BLaER1 treated with 17β-estradiol and CSF1 and Interleukin-3, amounts not matched to agents 10 nM and 100 nM (cell line): ENCODE measurements around the gene BATF3.
"Not testable (repeated sequence)": the region's sequence is repeated elsewhere in the genome, so short reads cannot be mapped to it uniquely, and the experiment has no call there.

ENCODE experiments used
- H3K27ac ChIP-seq, 11 experiments: shearing (Covaris generic); formaldehyde crosslinking; 2 replicates each; pipeline ENCODE4 v1.8.1; 2022
- H3K27me3 ChIP-seq, 11 experiments: shearing (Covaris generic); formaldehyde crosslinking; 2 replicates each; pipeline ENCODE4 v1.8.1; 2022
- H3K36me3 ChIP-seq, 11 experiments: shearing (Covaris generic); formaldehyde crosslinking; 2 replicates each; pipeline ENCODE4 v1.8.1; 2022
- H3K4me1 ChIP-seq, 10 experiments: shearing (Covaris generic); formaldehyde crosslinking; 2 replicates each; pipeline ENCODE4 v1.8.1; 2022
- H3K4me2 ChIP-seq, 11 experiments: shearing (Covaris generic); formaldehyde crosslinking; 2 replicates each; pipeline ENCODE4 v1.8.1; 2022
- H3K4me3 ChIP-seq, 10 experiments: shearing (Covaris generic); formaldehyde crosslinking; 2 replicates each; pipeline ENCODE4 v1.8.1; 2022
- H3K9ac ChIP-seq, 11 experiments: shearing (Covaris generic); formaldehyde crosslinking; 2 replicates each; pipeline ENCODE4 v1.8.1; 2022
- H3K9me3 ChIP-seq, 11 experiments: shearing (Covaris generic); formaldehyde crosslinking; replicated peaks in 1 of 11; 2 replicates each; pipeline ENCODE4 v1.8.1; 2022
- H4K20me1 ChIP-seq, 11 experiments: shearing (Covaris generic); formaldehyde crosslinking; 2 replicates each; pipeline ENCODE4 v1.8.1; 2022
- Cebpa-rat ChIP-seq, 11 experiments: shearing (Covaris generic); IDR thresholded peaks; 2 replicates each; pipeline ENCODE4 v1.8.1; 2022

The BATF3 gene

GRCh38 chr1:212727386-212728181 lies 27.9 kb upstream of the BATF3 start:
- Histone ChIP-seq H3K4me2 (no peak overlapping the region), H3K36me3 (peaks cover 3 to 22% (median 10%) of the 10 kb centered on the region in 11 experiments; a peak in 11 of 22 replicates), H3K4me3 (no peak overlapping the region), H3K27ac (no peak overlapping the region), H3K27me3 (no peaks in the 10 kb centered on the region), H3K9ac (no peak overlapping the region), H3K9me3 (peaks cover 19 to 39% (median 32%) of the 10 kb centered on the region in 11 experiments; a peak in 21 of 22 replicates), H3K4me1 (peaks cover 0 to 11% (median 5%) of the 10 kb centered on the region in 10 experiments; a peak in 11 of 20 replicates), H4K20me1 (no peaks in the 10 kb centered on the region)
- TF ChIP-seq Cebpa-rat (IDR thresholded peaks at IDR 0.05), result no peak

- H3K27ac ChIP-seq, H4K20me1 ChIP-seq, H3K9ac ChIP-seq, H3K4me2 ChIP-seq, H3K27me3 ChIP-seq, H3K4me3 ChIP-seq: not testable (repeated sequence)
- peaks cover 0 to 29% (median 17%) of the 10 kb centered on the region in 10 experiments; a peak in 13 of 20 replicates for H3K4me1 ChIP-seq
- H3K9me3 ChIP-seq, result peaks cover 21 to 41% (median 36%) of the 10 kb centered on the region in 11 experiments; a peak in 21 of 22 replicates
- peaks cover 0 to 13% (median 10%) of the 10 kb centered on the region in 11 experiments; a peak in 10 of 22 replicates for H3K36me3 ChIP-seq
Measured at GRCh38 chr1:212724679-212725078, 25.0 kb upstream of the BATF3 start.

GRCh38 chr1:212722270-212722957 lies 22.8 kb upstream of the BATF3 start:
- no peaks in the 10 kb centered on the region for H3K27me3 ChIP-seq
- H3K36me3 ChIP-seq, result peaks cover 0 to 13% (median 10%) of the 10 kb centered on the region in 11 experiments; a peak in 10 of 22 replicates
- no peak overlapping the region for H3K4me3 ChIP-seq
- TF ChIP-seq Cebpa-rat (IDR thresholded peaks at IDR 0.05), result no peak
- H3K27ac ChIP-seq, result no peak overlapping the region; a peak in 1 of 22 replicates
- peaks cover 0 to 29% (median 17%) of the 10 kb centered on the region in 10 experiments; a peak in 13 of 20 replicates for H3K4me1 ChIP-seq
- H3K9ac ChIP-seq, result no peak overlapping the region
- H3K4me2 ChIP-seq, result peak overlapping the region in 5 of 11 experiments; percentile 29 to 80 (median 71); a peak in 9 of 22 replicates
- H4K20me1 ChIP-seq, result no peaks in the 10 kb centered on the region
- H3K9me3 ChIP-seq, result peaks cover 22 to 42% (median 36%) of the 10 kb centered on the region in 11 experiments; a peak in 21 of 22 replicates

- Histone ChIP-seq H3K9me3 (peaks cover 20 to 39% (median 34%) of the 10 kb centered on the region in 11 experiments; a peak in 21 of 22 replicates), H3K4me3 (no peak overlapping the region), H3K4me2 (peak overlapping the region in 7 of 11 experiments; percentile 21 to 80 (median 55); a peak in 13 of 22 replicates), H3K4me1 (peaks cover 0 to 29% (median 17%) of the 10 kb centered on the region in 10 experiments; a peak in 13 of 20 replicates), H3K27ac (peak overlapping the region in 2 of 11 experiments; percentile 14 to 46; a peak in 4 of 22 replicates), H3K27me3 (no peaks in the 10 kb centered on the region), H4K20me1 (no peaks in the 10 kb centered on the region), H3K9ac (no peak overlapping the region), H3K36me3 (peaks cover 0 to 8% (median 4%) of the 10 kb centered on the region in 11 experiments; a peak in 10 of 22 replicates)
- TF ChIP-seq Cebpa-rat (IDR thresholded peaks at IDR 0.05), result no peak
Measured at GRCh38 chr1:212721388-212722247, 22.0 kb upstream of the BATF3 start.

GRCh38 chr1:212719633-212720032 lies 20.0 kb upstream of the BATF3 start:
- Histone ChIP-seq H3K4me1 (peaks cover 0 to 29% (median 17%) of the 10 kb centered on the region in 10 experiments; a peak in 13 of 20 replicates), H3K4me3 (no peak overlapping the region), H4K20me1 (no peaks in the 10 kb centered on the region), H3K36me3 (peaks cover 0 to 4% (median 0%) of the 10 kb centered on the region in 11 experiments; a peak in 1 of 22 replicates), H3K27ac (no peak overlapping the region), H3K9ac (no peak overlapping the region), H3K4me2 (no peak overlapping the region), H3K9me3 (peaks cover 1 to 25% (median 16%) of the 10 kb centered on the region in 11 experiments; a peak in 19 of 22 replicates), H3K27me3 (no peaks in the 10 kb centered on the region)
- TF ChIP-seq Cebpa-rat (IDR thresholded peaks at IDR 0.05), result no peak

- Histone ChIP-seq H4K20me1 (no peaks in the 10 kb centered on the region), H3K9ac (no peak overlapping the region), H3K9me3 (peaks cover 0 to 18% (median 8%) of the 10 kb centered on the region in 11 experiments; a peak in 16 of 22 replicates), H3K4me2 (no peak overlapping the region), H3K27ac (no peak overlapping the region), H3K36me3 (peaks cover 0 to 2% (median 0%) of the 10 kb centered on the region in 11 experiments; a peak in 1 of 22 replicates), H3K4me1 (peaks cover 0 to 29% (median 16%) of the 10 kb centered on the region in 10 experiments; a peak in 13 of 20 replicates), H3K4me3 (no peak overlapping the region), H3K27me3 (no peaks in the 10 kb centered on the region)
- TF ChIP-seq Cebpa-rat (IDR thresholded peaks at IDR 0.05), result no peak
Measured at GRCh38 chr1:212718499-212718898, 18.9 kb upstream of the BATF3 start.

GRCh38 chr1:212716161-212716560 lies 16.5 kb upstream of the BATF3 start:
- Histone ChIP-seq H3K4me3 (no peak overlapping the region), H4K20me1 (no peaks in the 10 kb centered on the region), H3K27me3 (no peaks in the 10 kb centered on the region), H3K4me1 (peaks cover 0 to 15% (median 2%) of the 10 kb centered on the region in 10 experiments; a peak in 10 of 20 replicates), H3K36me3 (no peaks in the 10 kb centered on the region), H3K9ac (no peak overlapping the region), H3K9me3 (peaks cover 0 to 13% (median 4%) of the 10 kb centered on the region in 11 experiments; a peak in 5 of 22 replicates), H3K27ac (no peak overlapping the region), H3K4me2 (no peak overlapping the region)
- TF ChIP-seq Cebpa-rat (IDR thresholded peaks at IDR 0.05), result no peak

- no peak overlapping the region for H3K4me3 ChIP-seq
- H3K27ac ChIP-seq, result no peak overlapping the region
- no peaks in the 10 kb centered on the region for H4K20me1 ChIP-seq
- no peak overlapping the region for H3K4me2 ChIP-seq
- peaks cover 0 to 7% (median 0%) of the 10 kb centered on the region in 11 experiments; a peak in 2 of 22 replicates for H3K9me3 ChIP-seq
- no peak for TF ChIP-seq Cebpa-rat (IDR thresholded peaks at IDR 0.05)
- H3K9ac ChIP-seq, result no peak overlapping the region
- peaks cover 8 to 27% (median 13%) of the 10 kb centered on the region in 10 experiments; a peak in 19 of 20 replicates for H3K4me1 ChIP-seq
- no peaks in the 10 kb centered on the region for H3K36me3 ChIP-seq
- no peaks in the 10 kb centered on the region for H3K27me3 ChIP-seq
Measured at GRCh38 chr1:212713465-212714136, 14.0 kb upstream of the BATF3 start.
